Neuronal stem cell (in vitro differentiated cells): Measurements from ENCODE around the gene PTPN6.

Source experiments
- DNase-seq: peaks from one replicate; pipeline ENCODE4 v3.0.0-alpha.2; 2013; ENCODE audit warnings: low spot score
- H2AFZ ChIP-seq: one replicate; pipeline ENCODE4 v1.6.1; 2013; ENCODE audit warnings: mild to moderate bottlenecking, low read length, inconsistent platforms
- H2AK5ac ChIP-seq: 2 replicates; pipeline ENCODE4 v1.6.1; 2013; ENCODE audit warnings: low read depth, mild to moderate bottlenecking, inconsistent platforms, low read length, moderate library complexity, mixed read lengths
- H2BK120ac ChIP-seq: 2 replicates; pipeline ENCODE4 v1.6.1; 2013; ENCODE audit warnings: low read depth, mild to moderate bottlenecking, inconsistent platforms, low read length, moderate library complexity, mixed read lengths
- H2BK12ac ChIP-seq: one replicate; pipeline ENCODE4 v1.6.1; 2013; ENCODE audit warnings: low read length, inconsistent platforms
- H2BK15ac ChIP-seq: 2 replicates; pipeline ENCODE4 v1.6.1; 2013; ENCODE audit warnings: mild to moderate bottlenecking, low read length, inconsistent platforms, mixed read lengths
- H2BK5ac ChIP-seq: one replicate; pipeline ENCODE4 v1.6.1; 2013; ENCODE audit warnings: inconsistent platforms, mild to moderate bottlenecking, low read length, moderate library complexity
- H3K14ac ChIP-seq: one replicate; pipeline ENCODE4 v1.6.1; 2013; ENCODE audit warnings: low read length, inconsistent platforms
- H3K18ac ChIP-seq: 2 replicates; pipeline ENCODE4 v1.6.1; 2013; ENCODE audit warnings: low read length, inconsistent platforms
- H3K23ac ChIP-seq: 2 replicates; pipeline ENCODE4 v1.6.1; 2013; ENCODE audit warnings: low read depth, mild to moderate bottlenecking, mixed read lengths, low read length, inconsistent platforms; ENCODE audit not compliant: poor library complexity
- H3K27ac ChIP-seq: replicated peaks from 3 replicates; pipeline ENCODE4 v1.5.1; 2013; ENCODE audit warnings: low read length, inconsistent platforms
- H3K27me3 ChIP-seq, 3 experiments: 2 replicates each; pipeline ENCODE4 v1.6.1; 2013; ENCODE audit warnings: low read length in 3 of 3, mild to moderate bottlenecking in 2 of 3, inconsistent platforms in 1 of 3, low read depth in 1 of 3, mixed read lengths in 1 of 3, moderate library complexity in 1 of 3; ENCODE audit not compliant: control insufficient read depth in 3 of 3, insufficient read depth in 3 of 3
- H3K36me3 ChIP-seq, 2 donors: replicated peaks in 1 of 2; 2 replicates each; pipeline ENCODE4 v1.6.1; 2013; ENCODE audit warnings: low read length in 2 of 2; ENCODE audit not compliant: control insufficient read depth in 2 of 2, insufficient read depth in 2 of 2
- H3K4ac ChIP-seq: 2 replicates; pipeline ENCODE4 v1.6.1; 2013; ENCODE audit warnings: inconsistent platforms, mild to moderate bottlenecking, low read length, moderate library complexity
- H3K4me1 ChIP-seq, 2 donors: 1 replicate in 1 of 2; 2 replicates in 1 of 2; pipeline ENCODE4 v1.6.1; 2013; ENCODE audit warnings: low read length in 2 of 2, low read depth in 1 of 2; ENCODE audit not compliant: control insufficient read depth in 2 of 2, insufficient read depth in 1 of 2
- H3K4me2 ChIP-seq: one replicate; pipeline ENCODE4 v1.6.1; 2013; ENCODE audit warnings: mild to moderate bottlenecking, low read length, inconsistent platforms; ENCODE audit not compliant: insufficient read depth, poor library complexity, severe bottlenecking
- H3K4me3 ChIP-seq, 2 donors: 2 replicates each; pipeline ENCODE4 v1.5.1; 2013; ENCODE audit warnings: low read length in 2 of 2, mild to moderate bottlenecking in 2 of 2, inconsistent platforms in 1 of 2, moderate library complexity in 1 of 2
- H3K79me1 ChIP-seq: one replicate; pipeline ENCODE4 v1.6.1; 2013; ENCODE audit warnings: low read depth, mild to moderate bottlenecking, inconsistent platforms, low read length, moderate library complexity
- H3K9ac ChIP-seq: one replicate; pipeline ENCODE4 v1.6.1; 2013; ENCODE audit warnings: mild to moderate bottlenecking, low read depth, low read length, inconsistent platforms; ENCODE audit not compliant: poor library complexity
- H3K9me3 ChIP-seq, 2 donors: replicated peaks in 1 of 2; 2 replicates each; pipeline versions ENCODE3 to v1.6.1; 2013; ENCODE audit warnings: low read length in 2 of 2, mild to moderate bottlenecking in 2 of 2, inconsistent platforms in 1 of 2, low read depth in 1 of 2, mixed read lengths in 1 of 2, moderate library complexity in 1 of 2; ENCODE audit not compliant: control insufficient read depth in 2 of 2, insufficient read depth in 1 of 2
- H4K8ac ChIP-seq: one replicate; pipeline ENCODE4 v1.6.1; 2013; ENCODE audit warnings: low read depth, mild to moderate bottlenecking, inconsistent platforms, low read length, moderate library complexity
- H4K91ac ChIP-seq: one replicate; pipeline ENCODE4 v1.6.1; 2013; ENCODE audit warnings: low read length, low read depth, mild to moderate bottlenecking, inconsistent platforms; ENCODE audit not compliant: poor library complexity
- WGBS, 2 donors: extraction: QIAGEN DNeasy Blood & Tissue Kit; methylation state at CpG; one replicate each; pipeline ENCODE4 v1.1.7; 2013; ENCODE audit warnings: missing lambda C conversion rate in 2 of 2, mixed read lengths in 1 of 2; ENCODE audit not compliant: insufficient read length in 2 of 2, insufficient replicate concordance in 1 of 2; ENCODE audit errors: extremely low coverage in 2 of 2; 5-methylcytosine and 5-hydroxymethylcytosine counted together

The PTPN6 gene

GRCh38 chr12:6980740-6981139 is 29.6 kb downstream of the PTPN6 start:
- Histone ChIP-seq H2BK5ac (no peak overlapping the region), H2BK15ac (no peak overlapping the region), H4K8ac (no peak overlapping the region), H3K4me1 (no peaks in the 10 kb centered on the region), H3K4me2 (no peak overlapping the region), H3K18ac (no peak overlapping the region), H2BK120ac (no peak overlapping the region), H2BK12ac (no peak overlapping the region), H2AFZ (no peak overlapping the region), H4K91ac (no peak overlapping the region), H3K27me3 (no peaks in the 10 kb centered on the region), H3K9ac (no peak overlapping the region), H3K14ac (no peak overlapping the region), H3K79me1 (no peaks in the 10 kb centered on the region), H3K4ac (no peak overlapping the region), H3K27ac (no peak overlapping the region), H3K4me3 (no peak overlapping the region), H3K36me3 (peaks cover 44 to 90% of the 10 kb centered on the region in 2 donors), H3K9me3 (no peaks in the 10 kb centered on the region), H2AK5ac (no peak overlapping the region), H3K23ac (no peak overlapping the region)
- DNase-seq, result no peak

GRCh38 chr12:6981152-6982052 is 30.2 kb downstream of the PTPN6 start:
- Histone ChIP-seq H2AK5ac (no peak overlapping the region), H3K36me3 (peaks cover 38 to 89% of the 10 kb centered on the region in 2 donors), H4K91ac (no peak overlapping the region), H2AFZ (no peak overlapping the region), H3K4me1 (no peaks in the 10 kb centered on the region), H3K14ac (no peak overlapping the region), H3K4me3 (no peak overlapping the region), H4K8ac (no peak overlapping the region), H2BK120ac (no peak overlapping the region), H3K79me1 (no peaks in the 10 kb centered on the region), H2BK5ac (no peak overlapping the region), H3K23ac (no peak overlapping the region), H3K4me2 (no peak overlapping the region), H2BK15ac (no peak overlapping the region), H3K27me3 (no peaks in the 10 kb centered on the region), H3K27ac (no peak overlapping the region), H3K9ac (no peak overlapping the region), H3K18ac (no peak overlapping the region), H3K4ac (no peak overlapping the region), H3K9me3 (no peaks in the 10 kb centered on the region), H2BK12ac (no peak overlapping the region)
- no peak for DNase-seq
- no CpG with 5 or more reads among the region's 10 CpGs for WGBS, 2 donors

DNA sequence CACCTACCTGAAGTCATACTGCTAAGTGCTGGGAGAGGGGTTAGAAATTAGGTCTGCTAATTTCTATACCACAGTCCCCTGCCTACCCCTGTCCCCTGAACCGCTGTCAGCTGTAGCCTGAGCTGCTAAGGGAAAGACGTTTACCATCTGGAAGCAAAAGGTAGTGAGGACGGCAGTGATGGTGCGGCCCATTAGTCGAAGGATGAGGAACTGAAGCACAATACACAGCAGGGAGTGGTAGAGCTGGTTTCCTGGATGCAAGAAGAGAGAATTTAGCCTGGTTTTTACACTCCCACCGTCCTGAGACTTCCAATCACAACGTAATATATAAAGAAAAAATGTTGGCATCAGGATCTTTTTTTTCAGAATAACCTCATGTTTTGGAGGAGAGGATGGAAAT is 31.4 kb downstream of the PTPN6 start:
- Histone ChIP-seq H3K23ac (no peak overlapping the region), H2BK120ac (no peak overlapping the region), H2BK15ac (no peak overlapping the region), H3K9ac (no peak overlapping the region), H3K14ac (no peak overlapping the region), H4K91ac (no peak overlapping the region), H3K27me3 (no peaks in the 10 kb centered on the region), H4K8ac (no peak overlapping the region), H3K18ac (no peak overlapping the region), H2BK5ac (no peak overlapping the region), H3K4me1 (no peaks in the 10 kb centered on the region), H2BK12ac (no peak overlapping the region), H3K4me3 (no peak overlapping the region), H3K79me1 (no peaks in the 10 kb centered on the region), H2AK5ac (no peak overlapping the region), H3K36me3 (peaks cover 29 to 83% of the 10 kb centered on the region in 2 donors), H3K4ac (no peak overlapping the region), H3K4me2 (no peak overlapping the region), H3K9me3 (no peaks in the 10 kb centered on the region), H2AFZ (no peak overlapping the region), H3K27ac (no peak overlapping the region)
- WGBS, 2 donors, result no CpG with 5 or more reads among the region's 7 CpGs
- DNase-seq, result no peak

DNA sequence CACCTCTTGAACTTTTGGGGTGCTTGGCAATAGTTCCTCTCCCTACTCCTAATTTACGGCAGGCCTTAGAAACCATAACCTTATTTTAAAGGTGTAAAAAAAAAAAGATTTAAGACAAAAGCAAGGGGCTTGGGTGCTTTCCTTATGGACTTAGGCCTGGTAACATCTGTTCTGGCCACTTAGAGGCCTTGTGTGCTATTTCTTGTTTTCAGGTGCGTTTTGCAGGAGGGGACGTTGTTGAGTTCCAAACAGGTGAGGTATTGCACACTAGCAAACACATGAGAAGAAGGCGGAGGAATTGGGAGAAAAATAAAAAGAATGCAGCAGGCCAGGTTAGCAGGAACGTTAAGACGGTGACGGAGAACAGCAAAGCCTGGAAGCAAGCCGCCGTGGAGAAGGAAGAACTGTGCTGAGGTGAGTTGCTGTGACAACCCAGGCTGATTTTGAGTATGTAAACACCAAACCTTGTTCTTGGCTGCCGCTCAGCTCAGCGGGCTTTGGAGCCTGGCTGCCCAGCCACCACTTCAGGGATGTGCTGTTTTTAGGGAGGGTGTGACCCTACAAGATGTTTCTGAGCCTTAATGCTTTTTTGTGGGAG is 36.9 kb downstream of the PTPN6 start:
- no peaks in the 10 kb centered on the region for H3K9me3 ChIP-seq
- H3K4me2 ChIP-seq, result no peak overlapping the region
- H4K8ac ChIP-seq, result no peak overlapping the region
- no peak overlapping the region for H2BK15ac ChIP-seq
- no peaks in the 10 kb centered on the region for H3K27me3 ChIP-seq
- no CpG with 5 or more reads among the region's 11 CpGs for WGBS, 2 donors
- H3K79me1 ChIP-seq, result no peaks in the 10 kb centered on the region
- DNase-seq, result no peak
- H3K36me3 ChIP-seq, result peaks cover 5 to 69% of the 10 kb centered on the region in 2 donors
- H2AFZ ChIP-seq, result no peak overlapping the region
- no peak overlapping the region for H2AK5ac ChIP-seq
- no peak overlapping the region for H2BK120ac ChIP-seq
- H4K91ac ChIP-seq, result no peak overlapping the region
- no peak overlapping the region for H3K4me3 ChIP-seq
- H3K14ac ChIP-seq, result no peak overlapping the region
- no peak overlapping the region for H3K18ac ChIP-seq
- H3K4me1 ChIP-seq, result no peaks in the 10 kb centered on the region
- H2BK5ac ChIP-seq, result no peak overlapping the region
- H3K4ac ChIP-seq, result no peak overlapping the region
- no peak overlapping the region for H3K9ac ChIP-seq
- no peak overlapping the region for H2BK12ac ChIP-seq
- H3K27ac ChIP-seq, result no peak overlapping the region
- no peak overlapping the region for H3K23ac ChIP-seq
